HCT116 (cell line): ENCODE measurements around the gene BAHCC1. TPM values are rescaled to one million over a fixed set of nuclear protein-coding genes. Genes with fewer than 3 reads are reported as not detected.

ENCODE experiments used
- ATAC-seq: fragments of 200-7000 bp; cut with Tn5 transposase; 2 replicates; pipeline ENCODE4 v1.9.1; 2020; ENCODE audit warnings: mild to moderate bottlenecking, moderate library complexity
- BruUV-seq: library from RNA; stranded (reverse); fragments of 400-500 nt; replicated peaks from 2 replicates; lab custom pipeline; 2021; lab: Mats Ljungman, UMichigan
- CTCF ChIA-PET: fragments of 300-600 bp; sonication (Branson Sonifier 250); formaldehyde crosslinking; loops from one replicate; lab custom pipeline; 2021; ENCODE audit warnings: antibody characterized with exemption; lab: Charles Lee
- POLR2A ChIA-PET: fragments of 300-600, 350-600 bp; sonication (Branson Sonifier 250); formaldehyde crosslinking; loops from one replicate; lab custom pipeline; 2021; ENCODE audit warnings: antibody characterized with exemption; lab: Charles Lee
- RAD21 ChIA-PET, 2 experiments: fragments of 300-600 bp; sonication (Branson Sonifier 250); formaldehyde crosslinking; loops; one replicate each; lab custom pipeline; 2023; ENCODE audit warnings: low total read pairs in 2 of 2; ENCODE audit not compliant: uncharacterized antibody in 2 of 2, unreplicated experiment in 2 of 2, low non-redundant PET in 1 of 2; lab: Charles Lee
- DNase-seq: peaks from one replicate; pipeline ENCODE4 v3.0.0-alpha.2; 2010; ENCODE audit warnings: low read depth, low spot score
- H2AFZ ChIP-seq: fragments of 200-600 bp; shearing (Covaris generic), sonication (generic); 2 replicates; pipeline ENCODE4 v1.6.1; 2017; ENCODE audit warnings: low read depth, mixed run types, mixed read lengths, antibody characterized with exemption, low read length; ENCODE audit not compliant: poor library complexity, severe bottlenecking
- H3K27ac ChIP-seq: 2 replicates; pipeline ENCODE4 v1.5.1; 2012; ENCODE audit warnings: low read depth, low read length
- H3K27me3 ChIP-seq: fragments of 200-600 bp; sonication (generic); 2 replicates; pipeline ENCODE4 v1.6.1; 2016; ENCODE audit warnings: mixed run types, low read length, mixed read lengths; ENCODE audit not compliant: insufficient read depth
- H3K36me3 ChIP-seq, 2 experiments: fragments of 200-500 bp in 1 of 2; fragments of 200-600 bp in 1 of 2; sonication (Bioruptor generic) in 1 of 2; sonication (generic) in 1 of 2; 2 replicates each; pipeline versions ENCODE4 v1.5.1 to v1.6.1; 2014 to 2016; ENCODE audit warnings: low read length in 2 of 2, inconsistent platforms in 1 of 2, mixed read lengths in 1 of 2, mixed run types in 1 of 2; ENCODE audit not compliant: insufficient read depth in 2 of 2, control insufficient read depth in 1 of 2
- H3K4me1 ChIP-seq, 2 experiments: fragments of 200-600 bp in 1 of 2; sonication (generic) in 1 of 2; 2 replicates each; pipeline versions ENCODE4 v1.5.1 to v1.6.1; 2012 to 2017; ENCODE audit warnings: low read length in 2 of 2, inconsistent platforms in 1 of 2, mild to moderate bottlenecking in 1 of 2, mixed read lengths in 1 of 2, mixed run types in 1 of 2, moderate library complexity in 1 of 2; ENCODE audit not compliant: insufficient read depth in 2 of 2, control insufficient read depth in 1 of 2
- H3K4me2 ChIP-seq: fragments of 200-600 bp; sonication (generic); 2 replicates; pipeline ENCODE4 v1.6.1; 2017; ENCODE audit warnings: mixed run types, low read length, mixed read lengths
- H3K4me3 ChIP-seq, 2 experiments: fragments of 200-600 bp in 1 of 2; sonication (generic) in 1 of 2; replicated peaks in 1 of 2; 2 replicates each; pipeline ENCODE4 v1.5.1; 2011 to 2016; ENCODE audit warnings: low read length in 2 of 2, control low read depth in 1 of 2, low read depth in 1 of 2, mild to moderate bottlenecking in 1 of 2, mixed read lengths in 1 of 2, mixed run types in 1 of 2
- H3K79me2 ChIP-seq: fragments of 200-600 bp; sonication (generic); 2 replicates; pipeline ENCODE4 v1.6.1; 2017; ENCODE audit warnings: mild to moderate bottlenecking, mixed run types, low read length, moderate library complexity, mixed read lengths; ENCODE audit not compliant: insufficient read depth
- H3K9ac ChIP-seq: fragments of 200-600 bp; sonication (generic); 2 replicates; pipeline ENCODE4 v1.6.1; 2016; ENCODE audit warnings: low read length, mixed read lengths
- H3K9me2 ChIP-seq: fragments of 200-600 bp; sonication (generic), shearing (Covaris generic); 2 replicates; pipeline ENCODE4 v1.6.1; 2017; ENCODE audit warnings: mixed run types, mild to moderate bottlenecking, moderate library complexity; ENCODE audit not compliant: insufficient read depth
- H3K9me3 ChIP-seq, 2 experiments: fragments of 200-500 bp in 1 of 2; fragments of 200-600 bp in 1 of 2; sonication (Bioruptor generic) in 1 of 2; sonication (generic) in 1 of 2; 2 replicates each; pipeline ENCODE4 v1.6.1; 2014 to 2017; ENCODE audit warnings: low read length in 2 of 2, mixed read lengths in 2 of 2, inconsistent platforms in 1 of 2, low read depth in 1 of 2, mild to moderate bottlenecking in 1 of 2, mixed run types in 1 of 2, moderate library complexity in 1 of 2; ENCODE audit not compliant: control insufficient read depth in 1 of 2, insufficient read depth in 1 of 2
- H4K20me1 ChIP-seq: fragments of 200-600 bp; sonication (generic), shearing (Covaris generic); 2 replicates; pipeline ENCODE4 v1.6.1; 2017; ENCODE audit warnings: mixed run types, mild to moderate bottlenecking, moderate library complexity; ENCODE audit not compliant: insufficient read depth
- ATF3 ChIP-seq: IDR thresholded peaks from 2 replicates; pipeline ENCODE4 v1.6.1; 2012
- POLR2A ChIP-seq: IDR thresholded peaks from 2 replicates; pipeline ENCODE4 v1.7.0; 2011; ENCODE audit warnings: borderline replicate concordance; ENCODE audit not compliant: insufficient read depth, insufficient read length; ENCODE audit errors: extremely low read depth
- POLR2AphosphoS5 ChIP-seq: IDR thresholded peaks from 2 replicates; pipeline ENCODE4 v1.6.1; 2011; ENCODE audit warnings: mild to moderate bottlenecking, low read depth, low read length, moderate library complexity
- RAD21 ChIP-seq: IDR thresholded peaks from 2 replicates; pipeline ENCODE4 v1.6.1; 2012; ENCODE audit warnings: low read depth, mild to moderate bottlenecking
- REST ChIP-seq: IDR thresholded peaks from 2 replicates; pipeline ENCODE4 v1.6.1; 2012; ENCODE audit warnings: low read depth
- SP1 ChIP-seq: IDR thresholded peaks from 2 replicates; pipeline ENCODE4 v1.6.1; 2012; ENCODE audit warnings: low read depth
- SRF ChIP-seq: IDR thresholded peaks from 2 replicates; pipeline ENCODE4 v1.6.1; 2012; ENCODE audit warnings: low read depth
- ZNF274 ChIP-seq: fragments of 200-500 bp; sonication (Bioruptor generic); IDR thresholded peaks from 2 replicates; pipeline ENCODE4 v1.6.1; 2014; ENCODE audit warnings: mild to moderate bottlenecking, low read depth, low read length, inconsistent platforms
- intact Hi-C: fragments of 100-400 bp; cut with micrococcal nuclease; formaldehyde crosslinking; loops from 2 replicates; pipeline ENCODE4 v1.10.0; 2022
- total RNA-seq: library from RNA; stranded (reverse); gene quantifications from one replicate; pipeline ENCODE4 v1.2.1, GENCODE V29; 2021; ENCODE audit not compliant: unreplicated experiment

BAHCC1 gene
- total RNA-seq, 1 experiment from 2014 or later, result 45.2 TPM

DNA sequence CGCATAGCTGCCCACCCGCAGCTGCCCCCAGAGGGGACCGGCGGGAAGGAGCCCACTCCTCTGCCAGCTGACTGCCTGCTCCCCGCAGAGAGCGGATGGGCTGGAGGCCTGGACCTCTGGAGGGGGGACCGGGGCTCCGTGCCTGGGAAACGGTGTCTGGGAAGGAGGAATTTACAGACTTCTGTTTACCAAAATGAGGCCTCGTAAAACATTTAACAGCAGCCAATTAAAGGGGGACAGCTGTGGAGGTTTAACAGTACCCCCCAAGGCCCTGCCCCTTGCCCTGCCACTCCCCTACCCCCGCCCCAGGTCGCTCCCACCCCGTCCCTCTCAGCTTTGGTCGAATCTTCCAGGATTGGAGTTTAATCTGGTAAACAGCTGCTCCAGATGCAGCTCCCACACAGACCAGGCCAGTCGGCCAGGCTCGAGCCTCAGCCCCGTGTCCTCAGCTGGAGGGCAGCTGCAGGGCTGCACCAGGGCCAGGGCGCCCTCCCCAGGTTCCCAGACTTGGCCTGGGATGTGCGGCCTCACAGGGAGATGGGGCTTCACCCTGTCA is 41.1 kb downstream of the BAHCC1 start:
- H3K36me3 ChIP-seq, result no peaks in the 10 kb centered on the region
- H2AFZ ChIP-seq, result no peak overlapping the region
- BruUV-seq, result no TSS peak
- no peaks in the 10 kb centered on the region for H3K9me3 ChIP-seq
- RAD21 ChIA-PET, result no interaction called here
- H3K27me3 ChIP-seq, result no peaks in the 10 kb centered on the region
- no peak overlapping the region for H3K4me3 ChIP-seq
- ATAC-seq (no peak), DNase-seq (no peak)
- intact Hi-C loops, result no loop called here
- H4K20me1 ChIP-seq, result no peaks in the 10 kb centered on the region
- CTCF ChIA-PET, result no interaction called here
- no peaks in the 10 kb centered on the region for H3K9me2 ChIP-seq
- no peak overlapping the region for H3K27ac ChIP-seq
- no peak overlapping the region for H3K4me2 ChIP-seq
- POLR2A ChIA-PET, result no interaction called here
- no peak overlapping the region for H3K9ac ChIP-seq
- peaks cover 21 to 35% of the 10 kb centered on the region in 2 experiments for H3K4me1 ChIP-seq
- H3K79me2 ChIP-seq, result no peaks in the 10 kb centered on the region
- TF ChIP-seq REST (no peak), POLR2AphosphoS5 (no peak), ATF3 (no peak), RAD21 (no peak), SP1 (no peak), SRF (no peak), POLR2A (no peak), ZNF274 (no peak)
